ENCODE results near the gene ALPL. TPM values are rescaled to one million over a fixed set of nuclear protein-coding genes. Genes with fewer than 3 reads are reported as not detected.

Gene ALPL
- total and polyA plus RNA-seq, 5 donors, result 10.1 to 32.1 (median 14.1) TPM

DNA sequence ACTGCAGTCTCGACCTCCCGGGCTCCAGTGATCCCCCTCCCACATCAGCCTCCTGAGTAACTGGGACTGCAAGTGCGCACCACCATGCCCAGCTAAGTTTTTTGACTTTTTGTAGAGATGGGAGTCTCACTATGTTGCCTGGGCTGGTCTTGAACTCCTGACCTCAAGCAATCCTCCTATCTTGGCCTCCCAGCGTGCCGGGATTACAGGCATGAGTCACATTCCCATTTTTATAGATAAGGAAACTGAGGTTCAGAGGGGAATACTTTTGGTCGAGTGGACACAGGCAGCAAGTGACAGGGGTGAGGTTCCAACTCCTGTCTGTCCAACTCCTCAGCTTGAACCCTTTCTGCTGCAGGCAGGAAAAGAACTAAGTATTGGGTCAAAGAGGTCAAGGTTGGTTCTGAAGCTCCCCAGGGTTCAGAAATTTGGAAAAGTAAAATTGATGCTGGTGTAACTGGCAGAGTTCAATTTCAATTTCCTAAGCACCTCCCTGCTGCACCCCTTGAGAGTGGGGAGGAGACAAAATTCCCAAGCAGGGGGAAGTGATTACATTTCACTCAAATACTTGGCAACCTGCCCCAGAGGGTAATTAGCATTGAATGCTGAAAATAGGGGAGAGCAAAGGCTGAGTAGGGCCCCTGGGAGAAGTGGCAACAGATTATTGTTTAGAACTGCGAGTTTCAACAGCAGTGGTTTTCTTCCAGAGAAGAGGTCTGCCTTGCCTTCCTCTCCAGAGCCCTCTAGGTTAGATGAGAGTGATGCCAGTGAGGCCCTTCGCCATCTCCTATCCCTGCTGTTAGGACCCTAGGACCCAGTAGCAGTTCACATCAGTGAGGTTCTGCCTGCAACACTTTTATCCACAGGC is 17.5 kb upstream of the ALPL start:
- Histone ChIP-seq H3K27ac (ENCODE audit: low read length) (no peak overlapping the region), H3K4me1 (ENCODE audit: control insufficient read depth, insufficient read depth, low read length) (no peaks in the 10 kb centered on the region), H3K9me3 (ENCODE audit: control insufficient read depth, low read length) (no peaks in the 10 kb centered on the region), H3K4me3 (ENCODE audit: low read length) (no peak overlapping the region), H3K27me3 (ENCODE audit: control insufficient read depth, insufficient read depth) (no peaks in the 10 kb centered on the region)
- intact Hi-C loops (cut with DNase I), result no loop called here
- WGBS, result 40% methylated on average over 8 of the region's 8 CpGs
- peak in 1 of 2 donors; percentile 52 for ATAC-seq
- no peak for DNase-seq

DNA sequence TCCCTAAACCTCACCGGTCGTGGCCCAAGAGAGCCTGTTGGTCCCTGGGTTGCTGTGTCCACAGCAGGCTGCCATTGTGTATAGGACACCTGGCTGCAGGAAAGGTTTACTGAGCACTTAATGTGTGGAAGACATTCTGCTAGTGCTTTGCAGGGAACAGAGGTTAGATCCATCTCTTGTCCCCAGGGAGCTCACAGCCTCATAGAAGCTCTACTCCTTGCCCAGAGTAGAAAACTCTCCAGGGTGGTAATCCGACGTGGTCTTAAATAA is 16.9 kb upstream of the ALPL start:
- 37% methylated on average over 4 of the region's 4 CpGs for WGBS
- no peak overlapping the region for H3K27ac ChIP-seq (ENCODE audit: low read length)

GRCh38 chr1:21494196-21494595 is 15.0 kb upstream of the ALPL start:
- Histone ChIP-seq H3K4me1 (ENCODE audit: control insufficient read depth, insufficient read depth, low read length) (no peaks in the 10 kb centered on the region), H3K27me3 (ENCODE audit: control insufficient read depth, insufficient read depth) (no peaks in the 10 kb centered on the region), H3K9me3 (ENCODE audit: control insufficient read depth, low read length) (no peaks in the 10 kb centered on the region), H3K4me3 (ENCODE audit: low read length) (no peak overlapping the region), H3K27ac (ENCODE audit: low read length) (no peak overlapping the region)
- DNase-seq (no peak), ATAC-seq (no peak)
- 77% methylated on average over 6 of the region's 6 CpGs for WGBS
- intact Hi-C loops (cut with DNase I), result no loop called here

More for the DNA sequence above, 16.9 kb upstream of the ALPL start:
- intact Hi-C loops (cut with DNase I), result no loop called here
- Histone ChIP-seq H3K4me3 (ENCODE audit: low read length) (no peak overlapping the region), H3K4me1 (ENCODE audit: control insufficient read depth, insufficient read depth, low read length) (no peaks in the 10 kb centered on the region), H3K27me3 (ENCODE audit: control insufficient read depth, insufficient read depth) (no peaks in the 10 kb centered on the region), H3K9me3 (ENCODE audit: control insufficient read depth, low read length) (no peaks in the 10 kb centered on the region)
- ATAC-seq (no peak), DNase-seq (no peak)

- Histone ChIP-seq H3K4me3 (ENCODE audit: low read length) (no peak overlapping the region), H3K4me1 (ENCODE audit: control insufficient read depth, insufficient read depth, low read length) (no peaks in the 10 kb centered on the region), H3K27me3 (ENCODE audit: control insufficient read depth, insufficient read depth) (no peaks in the 10 kb centered on the region), H3K27ac (ENCODE audit: low read length) (no peak overlapping the region), H3K9me3 (ENCODE audit: control insufficient read depth, low read length) (no peaks in the 10 kb centered on the region)
- DNase-seq (no peak), ATAC-seq (no peak)
- WGBS, result 86% methylated on average over 7 of the region's 7 CpGs
- intact Hi-C loops (cut with DNase I), result no loop called here
Observed at GRCh38 chr1:21495225-21495820, 13.9 kb upstream of the ALPL start.

DNA sequence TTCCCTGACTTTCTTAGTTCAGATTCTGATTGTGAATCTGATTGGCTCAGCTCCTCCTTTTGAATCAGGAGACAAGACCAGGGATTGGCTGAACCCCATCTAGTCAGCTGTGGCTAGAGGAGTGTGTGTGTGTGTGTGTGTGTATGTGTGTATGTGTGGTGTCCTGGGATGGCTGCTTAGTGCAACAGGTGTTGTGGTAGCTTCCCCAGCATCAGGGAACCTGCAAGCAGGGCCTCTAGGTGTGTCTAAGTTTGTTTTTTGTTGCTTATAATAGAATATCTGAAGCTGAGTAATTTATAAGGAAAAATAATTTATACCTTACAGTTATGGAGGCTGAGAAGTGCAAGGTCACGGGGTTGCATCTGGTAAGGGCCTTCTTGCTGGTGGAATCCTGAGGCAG is 13.2 kb upstream of the ALPL start:
- ATAC-seq, result no peak
- WGBS, result 89% methylated on average over 1 of the region's 1 CpG
- DNase-seq, result no peak
- intact Hi-C loops (cut with DNase I), result no loop called here
- no peak overlapping the region for H3K27ac ChIP-seq (ENCODE audit: low read length)
- no peaks in the 10 kb centered on the region for H3K9me3 ChIP-seq (ENCODE audit: control insufficient read depth, low read length)
- no peaks in the 10 kb centered on the region for H3K27me3 ChIP-seq (ENCODE audit: control insufficient read depth, insufficient read depth)
- no peak overlapping the region for H3K4me3 ChIP-seq (ENCODE audit: low read length)
- H3K4me1 ChIP-seq (ENCODE audit: control insufficient read depth, insufficient read depth, low read length), result no peaks in the 10 kb centered on the region

GRCh38 chr1:21496886-21497285 is 12.3 kb upstream of the ALPL start:
- no peak overlapping the region for H3K4me3 ChIP-seq (ENCODE audit: low read length)
- no peaks in the 10 kb centered on the region for H3K9me3 ChIP-seq (ENCODE audit: control insufficient read depth, low read length)
- no peak overlapping the region for H3K27ac ChIP-seq (ENCODE audit: low read length)
- DNase-seq, result no peak
- H3K27me3 ChIP-seq (ENCODE audit: control insufficient read depth, insufficient read depth), result no peaks in the 10 kb centered on the region
- ATAC-seq, result no peak
- 91% methylated on average over 3 of the region's 3 CpGs for WGBS
- intact Hi-C loops (cut with DNase I), result no loop called here
- H3K4me1 ChIP-seq (ENCODE audit: control insufficient read depth, insufficient read depth, low read length), result no peaks in the 10 kb centered on the region

DNA sequence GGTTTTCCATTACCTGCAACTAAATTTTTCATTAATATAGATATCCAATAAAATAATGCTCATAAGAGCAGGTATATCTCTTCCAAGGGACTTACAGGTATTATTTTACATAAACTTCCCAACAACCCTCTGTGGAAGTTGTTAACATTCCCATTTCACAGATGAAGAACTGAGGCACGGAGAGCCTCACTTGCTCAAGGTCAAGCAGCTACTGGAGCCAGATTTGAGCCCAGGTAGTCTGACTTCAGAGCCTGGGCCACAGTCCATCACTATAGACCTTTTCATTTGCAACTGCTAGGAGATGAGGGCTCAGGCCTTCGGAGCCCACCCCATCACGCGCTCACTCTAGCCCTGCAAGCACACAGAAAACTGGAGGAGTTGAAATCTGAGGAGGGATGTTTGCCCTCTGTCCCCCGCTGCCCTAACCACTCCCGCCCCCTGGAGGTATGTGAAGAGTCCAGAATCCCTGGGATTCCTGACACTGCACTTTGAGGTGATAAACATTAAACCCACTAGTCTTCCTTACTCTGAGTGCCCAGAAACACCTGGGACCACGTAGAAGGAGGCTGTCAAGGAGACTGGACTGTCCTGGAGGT is 11.7 kb upstream of the ALPL start:
- 55% methylated on average over 7 of the region's 7 CpGs for WGBS
- Histone ChIP-seq H3K27me3 (ENCODE audit: control insufficient read depth, insufficient read depth) (no peaks in the 10 kb centered on the region), H3K27ac (ENCODE audit: low read length) (no peak overlapping the region)

GRCh38 chr1:21499283-21499950 is 9.8 kb upstream of the ALPL start:
- intact Hi-C loops (cut with DNase I), result no loop called here
- 96% methylated on average over 1 of the region's 1 CpG for WGBS

More for the DNA sequence above, 11.7 kb upstream of the ALPL start:
- ATAC-seq (no peak), DNase-seq (no peak)
- intact Hi-C loops (cut with DNase I), result no loop called here
- Histone ChIP-seq H3K4me3 (ENCODE audit: low read length) (no peak overlapping the region), H3K4me1 (ENCODE audit: control insufficient read depth, insufficient read depth, low read length) (no peaks in the 10 kb centered on the region), H3K9me3 (ENCODE audit: control insufficient read depth, low read length) (no peaks in the 10 kb centered on the region)

DNA sequence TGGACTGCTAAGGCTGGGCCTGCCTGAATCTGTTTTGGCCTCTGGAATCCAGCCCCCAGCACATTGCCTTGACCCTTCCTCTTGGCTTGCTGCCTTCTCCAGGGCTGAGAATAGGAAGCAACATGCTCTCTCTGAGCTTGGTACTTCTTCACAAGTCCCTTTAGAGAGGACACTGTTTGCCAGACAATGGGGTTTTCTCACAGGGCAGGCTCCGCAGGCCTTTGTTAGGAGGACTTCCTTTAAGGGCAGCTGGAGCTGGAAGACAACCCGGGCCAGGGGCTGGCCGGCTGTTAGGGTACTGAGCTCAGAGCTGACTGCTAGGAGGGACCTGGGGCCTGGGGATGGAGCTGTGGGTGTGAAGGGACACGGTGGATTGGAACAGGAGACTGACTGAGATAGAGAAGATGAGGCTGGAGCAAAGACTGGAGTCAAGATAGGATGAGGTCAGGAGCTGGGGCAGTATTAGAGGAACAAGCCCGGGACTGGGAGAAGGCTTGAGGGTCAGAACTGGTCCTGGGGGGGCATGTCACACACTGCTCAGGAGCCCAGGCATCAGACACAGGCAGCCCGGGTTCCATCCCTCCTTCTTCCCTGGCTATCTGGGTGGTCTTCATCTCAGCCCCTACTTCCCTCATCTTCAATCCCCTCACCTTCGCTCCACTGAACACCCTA is 5.4 kb upstream of the ALPL start:
- WGBS, result 57% methylated on average over 7 of the region's 7 CpGs
- no peak overlapping the region for H3K4me3 ChIP-seq (ENCODE audit: low read length)
- intact Hi-C loops (cut with DNase I), result no loop called here

More at GRCh38 chr1:21499283-21499950, 9.8 kb upstream of the ALPL start:
- Histone ChIP-seq H3K27me3 (ENCODE audit: control insufficient read depth, insufficient read depth) (no peaks in the 10 kb centered on the region), H3K4me3 (ENCODE audit: low read length) (no peak overlapping the region), H3K27ac (ENCODE audit: low read length) (no peak overlapping the region), H3K4me1 (ENCODE audit: control insufficient read depth, insufficient read depth, low read length) (no peaks in the 10 kb centered on the region), H3K9me3 (ENCODE audit: control insufficient read depth, low read length) (no peaks in the 10 kb centered on the region)
- DNase-seq, result no peak
- no peak for ATAC-seq

GRCh38 chr1:21506804-21507203 is 2.4 kb upstream of the ALPL start:
- Histone ChIP-seq H3K9me3 (ENCODE audit: control insufficient read depth, low read length) (no peaks in the 10 kb centered on the region), H3K4me1 (ENCODE audit: control insufficient read depth, insufficient read depth, low read length) (peaks cover 8% of the 10 kb centered on the region), H3K27ac (ENCODE audit: low read length) (no peak overlapping the region), H3K4me3 (ENCODE audit: low read length) (no peak overlapping the region), H3K27me3 (ENCODE audit: control insufficient read depth, insufficient read depth) (no peaks in the 10 kb centered on the region)
- 62% methylated on average over 4 of the region's 4 CpGs for WGBS
- intact Hi-C loops (cut with DNase I), result loop anchor here in 1 of 4 donors (5.0 kb wide), 1 partner anchor 65 kb away; no protein-coding TSS in a partner anchor
- no peak for DNase-seq
- no peak for ATAC-seq

More for the DNA sequence above, 5.4 kb upstream of the ALPL start:
- ATAC-seq, result no peak
- DNase-seq, result no peak
- no peaks in the 10 kb centered on the region for H3K27me3 ChIP-seq (ENCODE audit: control insufficient read depth, insufficient read depth)
- no peaks in the 10 kb centered on the region for H3K9me3 ChIP-seq (ENCODE audit: control insufficient read depth, low read length)
- no peak overlapping the region for H3K27ac ChIP-seq (ENCODE audit: low read length)
- H3K4me1 ChIP-seq (ENCODE audit: control insufficient read depth, insufficient read depth, low read length), result no peaks in the 10 kb centered on the region

All from right cardiac atrium (tissue), 5 donors.